GM13977 (cell line): ENCODE results near the gene FBN1.

Experiments used
- DNase-seq: peaks from one replicate; pipeline ENCODE4 v3.0.0; 2012; ENCODE audit warnings: low spot score
- in situ Hi-C: fragments of 300-500 bp; cut with MboI; formaldehyde crosslinking; loops from one replicate; pipeline ENCODE4 v1.12.0; 2022; ENCODE audit warnings: low sequenced_read_pairs, low pct_unique_long_range_greater_than_20kb, mixed read lengths, inconsistent platforms; ENCODE audit not compliant: unreplicated experiment
- TF ChIP-seq, protein P1 (sequence below): IDR thresholded peaks from 2 replicates; pipeline ENCODE4 v1.5.1; 2012; ENCODE audit warnings: mild to moderate bottlenecking, control low read depth; ENCODE audit not compliant: insufficient read depth; ENCODE audit errors: extremely low read depth, missing control alignments

Gene FBN1

DNA sequence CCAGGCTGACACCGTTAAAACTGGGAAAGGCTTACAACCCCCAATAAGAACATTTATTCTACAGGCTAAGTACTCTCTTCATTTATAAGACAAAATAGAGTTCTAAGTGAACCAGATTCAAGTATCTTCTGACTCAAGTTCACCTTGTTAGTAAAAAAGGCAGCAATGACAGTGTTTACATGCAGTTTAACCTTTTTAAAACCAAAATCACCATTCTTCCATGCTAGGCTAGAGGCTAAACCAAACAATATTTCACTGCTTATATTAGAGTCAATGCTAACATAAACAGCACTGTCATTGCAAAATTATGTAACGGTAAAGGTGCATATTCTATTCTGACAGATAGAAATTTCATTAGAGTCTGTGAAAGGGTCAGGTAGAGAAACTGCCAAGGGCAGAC, 118.0 kb downstream of the FBN1 start:
- in situ Hi-C loops: no loop called here
- no peak for DNase-seq
- TF ChIP-seq, protein P1, sequence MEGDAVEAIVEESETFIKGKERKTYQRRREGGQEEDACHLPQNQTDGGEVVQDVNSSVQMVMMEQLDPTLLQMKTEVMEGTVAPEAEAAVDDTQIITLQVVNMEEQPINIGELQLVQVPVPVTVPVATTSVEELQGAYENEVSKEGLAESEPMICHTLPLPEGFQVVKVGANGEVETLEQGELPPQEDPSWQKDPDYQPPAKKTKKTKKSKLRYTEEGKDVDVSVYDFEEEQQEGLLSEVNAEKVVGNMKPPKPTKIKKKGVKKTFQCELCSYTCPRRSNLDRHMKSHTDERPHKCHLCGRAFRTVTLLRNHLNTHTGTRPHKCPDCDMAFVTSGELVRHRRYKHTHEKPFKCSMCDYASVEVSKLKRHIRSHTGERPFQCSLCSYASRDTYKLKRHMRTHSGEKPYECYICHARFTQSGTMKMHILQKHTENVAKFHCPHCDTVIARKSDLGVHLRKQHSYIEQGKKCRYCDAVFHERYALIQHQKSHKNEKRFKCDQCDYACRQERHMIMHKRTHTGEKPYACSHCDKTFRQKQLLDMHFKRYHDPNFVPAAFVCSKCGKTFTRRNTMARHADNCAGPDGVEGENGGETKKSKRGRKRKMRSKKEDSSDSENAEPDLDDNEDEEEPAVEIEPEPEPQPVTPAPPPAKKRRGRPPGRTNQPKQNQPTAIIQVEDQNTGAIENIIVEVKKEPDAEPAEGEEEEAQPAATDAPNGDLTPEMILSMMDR: no peak

DNA sequence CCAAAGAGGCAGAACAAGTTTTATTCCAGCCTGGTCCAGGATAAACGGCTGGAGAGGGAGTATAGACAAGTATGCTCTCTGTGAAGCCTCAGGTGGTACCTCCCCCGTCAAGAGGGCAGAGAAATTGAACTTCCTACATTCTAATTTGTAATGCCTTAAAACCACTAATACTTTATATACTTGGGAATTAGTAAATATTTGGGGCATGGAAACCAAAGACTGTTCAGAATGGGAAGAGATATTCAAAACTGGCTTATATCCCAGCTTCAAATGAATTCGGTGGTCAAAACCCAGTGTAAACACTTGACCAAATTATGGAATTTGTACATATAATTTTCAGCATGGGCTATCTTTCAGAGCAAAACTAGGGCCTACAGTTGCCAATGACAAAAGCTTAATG, 122.6 kb downstream of the FBN1 start:
- TF ChIP-seq, protein P1: no peak
- in situ Hi-C loops: no loop called here
- no peak for DNase-seq

DNA sequence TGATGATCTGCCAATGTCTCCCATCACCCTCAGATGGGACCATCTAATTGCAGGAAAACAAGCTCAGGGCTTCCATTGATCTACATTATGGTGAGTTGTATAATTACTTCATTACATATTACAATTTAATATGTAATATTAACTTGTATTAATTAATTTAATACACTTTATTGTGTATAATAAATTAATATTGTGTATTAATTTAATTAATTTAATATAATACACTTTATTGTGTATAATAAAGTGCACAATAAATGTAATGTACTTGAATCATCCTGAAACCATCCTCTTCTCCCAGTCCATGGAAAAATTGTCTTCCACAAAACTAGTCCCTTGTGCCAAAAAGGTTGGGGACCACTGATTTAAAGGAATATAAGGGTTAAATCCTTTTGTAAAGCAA, 123.4 kb downstream of the FBN1 start:
- in situ Hi-C loops: no loop called here
- DNase-seq: no peak
- TF ChIP-seq, protein P1: no peak

DNA sequence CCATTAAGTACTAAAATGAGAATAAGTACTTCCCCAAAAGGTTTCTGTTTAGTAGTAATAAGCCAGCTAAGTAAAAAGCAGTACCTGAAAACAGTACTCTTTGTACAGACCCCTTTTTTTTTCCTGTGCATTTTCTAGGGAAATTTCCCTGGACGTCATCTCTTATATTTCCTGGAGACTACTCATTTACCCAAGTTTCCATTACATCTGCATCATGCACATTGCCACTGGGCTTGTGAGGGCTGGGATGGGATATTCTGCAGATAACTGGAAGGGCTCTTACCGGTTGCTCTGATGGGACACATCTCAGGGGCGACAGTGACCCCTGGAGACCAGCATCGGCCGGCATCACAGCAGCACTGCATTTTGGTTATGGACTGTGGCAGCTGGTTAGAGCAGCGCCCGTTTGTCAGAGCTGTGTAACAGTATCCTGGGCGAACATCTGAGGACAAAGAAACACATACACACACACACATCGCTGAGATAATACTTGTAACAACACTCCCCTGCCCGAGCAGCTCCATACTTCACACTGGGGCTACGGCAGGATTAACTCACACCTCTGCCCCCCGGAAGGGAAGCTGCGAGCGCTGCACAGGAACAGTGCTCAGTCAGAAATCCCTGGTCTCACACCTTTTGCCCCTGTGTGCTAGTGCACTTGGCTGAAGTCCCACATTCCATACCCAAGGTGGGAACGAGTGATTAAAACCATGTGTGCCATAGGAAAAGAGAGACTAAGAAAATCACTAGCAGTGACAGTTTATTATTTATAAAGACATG, 124.9 kb downstream of the FBN1 start:
- no peak for DNase-seq
- TF ChIP-seq, protein P1: no peak
- in situ Hi-C loops: no loop called here

DNA sequence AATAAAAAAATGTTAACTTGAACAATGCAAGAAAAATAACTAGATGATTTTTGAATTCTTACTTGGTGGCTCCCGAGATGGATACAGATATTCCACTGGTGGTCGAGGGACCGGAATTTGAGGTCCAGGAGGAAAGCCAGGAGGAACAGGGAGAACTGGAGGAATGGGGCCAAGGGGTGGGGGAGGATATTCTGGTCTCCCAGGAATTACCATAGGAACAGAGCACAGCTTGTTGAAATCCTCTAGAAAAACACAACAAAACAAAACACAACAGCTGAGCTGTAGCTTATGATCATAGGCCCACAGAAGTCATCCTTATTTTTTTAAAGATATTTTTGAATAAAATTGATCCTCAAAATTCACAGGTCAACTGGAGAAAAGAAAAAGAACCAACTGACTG, 129.4 kb downstream of the FBN1 start:
- in situ Hi-C loops: no loop called here
- TF ChIP-seq, protein P1: no peak
- DNase-seq: no peak

DNA sequence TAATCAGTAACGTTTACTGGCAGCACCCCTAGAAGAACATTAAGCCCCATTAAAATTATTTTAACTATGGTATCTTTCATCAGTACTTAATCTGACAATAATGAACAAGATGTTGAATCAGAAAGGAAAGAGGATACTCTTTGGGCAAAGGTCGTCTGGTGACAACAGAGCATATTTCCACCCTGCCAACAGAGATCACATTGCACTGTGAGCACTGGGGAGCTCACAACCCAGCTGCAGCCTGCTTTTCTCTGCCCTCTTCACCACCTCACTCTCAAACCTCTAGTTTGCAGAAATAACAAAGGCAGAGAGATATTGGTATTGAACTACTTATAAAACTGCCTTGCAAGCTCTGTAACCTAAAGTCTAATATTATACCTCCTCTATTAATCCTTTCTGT, 130.0 kb downstream of the FBN1 start:
- DNase-seq: no peak
- TF ChIP-seq, protein P1: no peak
- in situ Hi-C loops: no loop called here
